ENCODE measurements around the gene NET1. TPM values are rescaled to one million over a fixed set of nuclear protein-coding genes. Genes with fewer than 3 reads are reported as not detected.

Gene NET1, protein sequence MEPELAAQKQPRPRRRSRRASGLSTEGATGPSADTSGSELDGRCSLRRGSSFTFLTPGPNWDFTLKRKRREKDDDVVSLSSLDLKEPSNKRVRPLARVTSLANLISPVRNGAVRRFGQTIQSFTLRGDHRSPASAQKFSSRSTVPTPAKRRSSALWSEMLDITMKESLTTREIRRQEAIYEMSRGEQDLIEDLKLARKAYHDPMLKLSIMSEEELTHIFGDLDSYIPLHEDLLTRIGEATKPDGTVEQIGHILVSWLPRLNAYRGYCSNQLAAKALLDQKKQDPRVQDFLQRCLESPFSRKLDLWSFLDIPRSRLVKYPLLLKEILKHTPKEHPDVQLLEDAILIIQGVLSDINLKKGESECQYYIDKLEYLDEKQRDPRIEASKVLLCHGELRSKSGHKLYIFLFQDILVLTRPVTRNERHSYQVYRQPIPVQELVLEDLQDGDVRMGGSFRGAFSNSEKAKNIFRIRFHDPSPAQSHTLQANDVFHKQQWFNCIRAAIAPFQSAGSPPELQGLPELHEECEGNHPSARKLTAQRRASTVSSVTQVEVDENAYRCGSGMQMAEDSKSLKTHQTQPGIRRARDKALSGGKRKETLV
- polyA plus RNA-seq (2011; rRNA removed) (132 and 144 TPM in 2 replicates), polyA plus RNA-seq (2017; fragmentation: RNase III; extraction: RNeasy Plus Mini Kit Qiagen cat#74134 plus additional on column Dnase treatment) (36.3 to 43.4 TPM (median 42.9 TPM) in 3 replicates), polyA minus RNA-seq (2011; rRNA and poly(A)+ RNA removed) (149 and 173 TPM in 2 replicates)
- 36.8 and 40.4 TPM in 2 replicates for polyA plus RNA-seq (2012; cell fraction: cytosol; rRNA removed)
- polyA plus RNA-seq (2012; cell fraction: nucleus; rRNA removed): 17.0 and 17.3 TPM in 2 replicates

DNA sequence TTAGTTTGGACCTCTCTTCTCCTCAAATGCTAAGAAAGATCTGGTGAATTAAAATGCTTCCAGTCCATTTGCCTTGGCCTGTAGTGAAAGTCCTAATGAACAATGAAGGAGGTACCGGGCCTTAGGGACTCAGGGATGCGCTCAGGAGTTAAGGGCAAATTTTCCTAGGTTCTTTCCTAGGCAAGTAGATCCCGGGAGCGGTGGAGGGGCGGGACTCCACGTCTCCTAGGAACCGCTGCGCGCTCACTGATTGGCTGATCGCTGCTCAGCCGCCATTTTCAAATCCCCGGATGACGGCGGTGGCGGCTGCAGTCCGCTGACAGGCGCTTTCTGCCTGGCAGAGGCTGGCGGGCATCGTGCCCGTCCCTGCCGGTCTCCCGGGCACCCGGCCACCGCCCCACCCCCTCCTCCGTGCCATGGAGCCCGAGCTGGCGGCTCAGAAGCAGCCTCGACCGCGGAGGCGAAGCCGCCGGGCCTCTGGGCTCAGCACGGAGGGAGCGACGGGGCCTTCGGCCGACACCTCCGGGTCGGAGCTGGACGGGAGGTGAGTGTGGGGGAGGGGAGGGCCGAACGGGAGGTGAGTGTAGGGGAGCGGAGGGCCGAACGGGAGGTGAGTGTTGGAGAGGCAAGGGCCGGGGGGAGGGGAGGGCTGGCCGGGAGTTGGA lies at the start of gene NET1:
TSS of gene NET1 (plus strand) at position 281 of the 665 bp plus-strand sequence. CDS start at position 417, 136 bp downstream.
- H3K4me1 ChIP-seq: peaks cover 13% of the 10 kb centered on the region
- no peak for FAIRE-seq
- 1% methylated on average over 21 of the region's 48 CpGs for WGBS (ENCODE audit: missing lambda C conversion rate)
- TF ChIP-seq ZSCAN20 (CRISPR knock-in tag; IDR thresholded peaks at IDR 0.05) (no peak), CHD4 (IDR thresholded peaks at IDR 0.05; ENCODE audit: borderline replicate concordance) (no peak), JUN (IDR thresholded peaks at IDR 0.05) (peak in 1 of 2 experiments; percentile 72; a peak in 2 of 5 replicates), SMC3 (IDR thresholded peaks at IDR 0.05) (no peak), RFX5 (IDR thresholded peaks at IDR 0.05) (no peak), POLR2A (IDR thresholded peaks at IDR 0.05; ENCODE audit: low read length) (peak; percentile 22; the same call in 1 of the 2 replicates), MYC (IDR thresholded peaks at IDR 0.05; ENCODE audit: borderline replicate concordance, low read length) (peak; percentile 11; the same call in 1 of the 2 replicates), JUNB (IDR thresholded peaks at IDR 0.05) (no peak), PHF8 (IDR thresholded peaks at IDR 0.05; ENCODE audit: borderline replicate concordance, low read depth) (peak; percentile 43; the same call in 1 of the 2 replicates), CEBPB (IDR thresholded peaks at IDR 0.05) (no peak), EP300 (IDR thresholded peaks at IDR 0.05) (no peak), FOSB (CRISPR knock-in tag; IDR thresholded peaks at IDR 0.05) (no peak), ZFP36 (IDR thresholded peaks at IDR 0.05; ENCODE audit: borderline replicate concordance, partially characterized antibody) (no peak), MAZ (IDR thresholded peaks at IDR 0.05; ENCODE audit: borderline replicate concordance, low read depth, low read length) (no peak), HOXB13 (CRISPR knock-in tag; IDR thresholded peaks at IDR 0.05; ENCODE audit: low read depth) (no peak)
- TF ChIP-seq, protein P1, sequence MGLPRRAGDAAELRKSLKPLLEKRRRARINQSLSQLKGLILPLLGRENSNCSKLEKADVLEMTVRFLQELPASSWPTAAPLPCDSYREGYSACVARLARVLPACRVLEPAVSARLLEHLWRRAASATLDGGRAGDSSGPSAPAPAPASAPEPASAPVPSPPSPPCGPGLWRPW (IDR thresholded peaks at IDR 0.05): no peak
- TF ChIP-seq, protein P2, sequence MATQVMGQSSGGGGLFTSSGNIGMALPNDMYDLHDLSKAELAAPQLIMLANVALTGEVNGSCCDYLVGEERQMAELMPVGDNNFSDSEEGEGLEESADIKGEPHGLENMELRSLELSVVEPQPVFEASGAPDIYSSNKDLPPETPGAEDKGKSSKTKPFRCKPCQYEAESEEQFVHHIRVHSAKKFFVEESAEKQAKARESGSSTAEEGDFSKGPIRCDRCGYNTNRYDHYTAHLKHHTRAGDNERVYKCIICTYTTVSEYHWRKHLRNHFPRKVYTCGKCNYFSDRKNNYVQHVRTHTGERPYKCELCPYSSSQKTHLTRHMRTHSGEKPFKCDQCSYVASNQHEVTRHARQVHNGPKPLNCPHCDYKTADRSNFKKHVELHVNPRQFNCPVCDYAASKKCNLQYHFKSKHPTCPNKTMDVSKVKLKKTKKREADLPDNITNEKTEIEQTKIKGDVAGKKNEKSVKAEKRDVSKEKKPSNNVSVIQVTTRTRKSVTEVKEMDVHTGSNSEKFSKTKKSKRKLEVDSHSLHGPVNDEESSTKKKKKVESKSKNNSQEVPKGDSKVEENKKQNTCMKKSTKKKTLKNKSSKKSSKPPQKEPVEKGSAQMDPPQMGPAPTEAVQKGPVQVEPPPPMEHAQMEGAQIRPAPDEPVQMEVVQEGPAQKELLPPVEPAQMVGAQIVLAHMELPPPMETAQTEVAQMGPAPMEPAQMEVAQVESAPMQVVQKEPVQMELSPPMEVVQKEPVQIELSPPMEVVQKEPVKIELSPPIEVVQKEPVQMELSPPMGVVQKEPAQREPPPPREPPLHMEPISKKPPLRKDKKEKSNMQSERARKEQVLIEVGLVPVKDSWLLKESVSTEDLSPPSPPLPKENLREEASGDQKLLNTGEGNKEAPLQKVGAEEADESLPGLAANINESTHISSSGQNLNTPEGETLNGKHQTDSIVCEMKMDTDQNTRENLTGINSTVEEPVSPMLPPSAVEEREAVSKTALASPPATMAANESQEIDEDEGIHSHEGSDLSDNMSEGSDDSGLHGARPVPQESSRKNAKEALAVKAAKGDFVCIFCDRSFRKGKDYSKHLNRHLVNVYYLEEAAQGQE (IDR thresholded peaks at IDR 0.05): no peak
- TF ChIP-seq, protein P3, sequence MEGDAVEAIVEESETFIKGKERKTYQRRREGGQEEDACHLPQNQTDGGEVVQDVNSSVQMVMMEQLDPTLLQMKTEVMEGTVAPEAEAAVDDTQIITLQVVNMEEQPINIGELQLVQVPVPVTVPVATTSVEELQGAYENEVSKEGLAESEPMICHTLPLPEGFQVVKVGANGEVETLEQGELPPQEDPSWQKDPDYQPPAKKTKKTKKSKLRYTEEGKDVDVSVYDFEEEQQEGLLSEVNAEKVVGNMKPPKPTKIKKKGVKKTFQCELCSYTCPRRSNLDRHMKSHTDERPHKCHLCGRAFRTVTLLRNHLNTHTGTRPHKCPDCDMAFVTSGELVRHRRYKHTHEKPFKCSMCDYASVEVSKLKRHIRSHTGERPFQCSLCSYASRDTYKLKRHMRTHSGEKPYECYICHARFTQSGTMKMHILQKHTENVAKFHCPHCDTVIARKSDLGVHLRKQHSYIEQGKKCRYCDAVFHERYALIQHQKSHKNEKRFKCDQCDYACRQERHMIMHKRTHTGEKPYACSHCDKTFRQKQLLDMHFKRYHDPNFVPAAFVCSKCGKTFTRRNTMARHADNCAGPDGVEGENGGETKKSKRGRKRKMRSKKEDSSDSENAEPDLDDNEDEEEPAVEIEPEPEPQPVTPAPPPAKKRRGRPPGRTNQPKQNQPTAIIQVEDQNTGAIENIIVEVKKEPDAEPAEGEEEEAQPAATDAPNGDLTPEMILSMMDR (IDR thresholded peaks at IDR 0.05): no peak
- TF ChIP-seq, protein P4, sequence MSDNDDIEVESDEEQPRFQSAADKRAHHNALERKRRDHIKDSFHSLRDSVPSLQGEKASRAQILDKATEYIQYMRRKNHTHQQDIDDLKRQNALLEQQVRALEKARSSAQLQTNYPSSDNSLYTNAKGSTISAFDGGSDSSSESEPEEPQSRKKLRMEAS (IDR thresholded peaks at IDR 0.05): 0 out of 2 replicates have a peak, but pooled peaks have one; percentile 28
- peak within 1 kb of the TSS; percentile 84 to 87 for H3K27ac ChIP-seq
- peak; percentile 98 to 99 for ATAC-seq
- ChIA-PET POLR2A (no interaction called here), CTCF (interaction anchor here (1.0 to 1.4 kb wide), 2 partner anchors 211 to 596 kb away, joined by 3 to 4 read pairs; no protein-coding TSS in a partner anchor)
- H3K4me2 ChIP-seq: peak within 1 kb of the TSS; percentile 56
- no peaks in the 10 kb centered on the region for H3K9me3 ChIP-seq
- DNase-seq (ENCODE audit: low read depth in 1 of 2, low spot score in 1 of 2): peak; percentile 95 to 97
- peak within 1 kb of the TSS; percentile 69 for H3K4me3 ChIP-seq
